Fibroblast of the aortic adventitia (primary cell): Measurements from ENCODE around the gene ZNF469. TPM values are rescaled to one million over a fixed set of nuclear protein-coding genes. Genes with fewer than 3 reads are reported as not detected.

Experiments
- DNase-seq: peaks from one replicate; pipeline ENCODE4 v3.0.0-alpha.2; 2010; ENCODE audit warnings: low read depth
- H3K4me3 ChIP-seq: 2 replicates; pipeline ENCODE4 v1.5.1; 2011; ENCODE audit warnings: low read depth, mild to moderate bottlenecking, control low read depth, low read length, moderate library complexity
- total RNA-seq: library from RNA; depleted of rRNA; stranded (reverse); fragments of >200 nt; gene quantifications from 2 replicates; pipeline ENCODE4 v1.2.3, GENCODE V29; 2012; ENCODE audit warnings: low replicate concordance
- TF ChIP-seq, protein P1 (sequence below): IDR thresholded peaks from 2 replicates; pipeline ENCODE4 v1.5.1; 2011; ENCODE audit warnings: mild to moderate bottlenecking, low read length, control low read depth, inconsistent platforms; ENCODE audit not compliant: insufficient read depth

Gene ZNF469
- total RNA-seq, 1 donor = 7.0 TPM

- H3K4me3 ChIP-seq = no peak overlapping the region
- peak; percentile 31 for DNase-seq
- TF ChIP-seq, protein P1, sequence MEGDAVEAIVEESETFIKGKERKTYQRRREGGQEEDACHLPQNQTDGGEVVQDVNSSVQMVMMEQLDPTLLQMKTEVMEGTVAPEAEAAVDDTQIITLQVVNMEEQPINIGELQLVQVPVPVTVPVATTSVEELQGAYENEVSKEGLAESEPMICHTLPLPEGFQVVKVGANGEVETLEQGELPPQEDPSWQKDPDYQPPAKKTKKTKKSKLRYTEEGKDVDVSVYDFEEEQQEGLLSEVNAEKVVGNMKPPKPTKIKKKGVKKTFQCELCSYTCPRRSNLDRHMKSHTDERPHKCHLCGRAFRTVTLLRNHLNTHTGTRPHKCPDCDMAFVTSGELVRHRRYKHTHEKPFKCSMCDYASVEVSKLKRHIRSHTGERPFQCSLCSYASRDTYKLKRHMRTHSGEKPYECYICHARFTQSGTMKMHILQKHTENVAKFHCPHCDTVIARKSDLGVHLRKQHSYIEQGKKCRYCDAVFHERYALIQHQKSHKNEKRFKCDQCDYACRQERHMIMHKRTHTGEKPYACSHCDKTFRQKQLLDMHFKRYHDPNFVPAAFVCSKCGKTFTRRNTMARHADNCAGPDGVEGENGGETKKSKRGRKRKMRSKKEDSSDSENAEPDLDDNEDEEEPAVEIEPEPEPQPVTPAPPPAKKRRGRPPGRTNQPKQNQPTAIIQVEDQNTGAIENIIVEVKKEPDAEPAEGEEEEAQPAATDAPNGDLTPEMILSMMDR = no peak
Observed at GRCh38 chr16:88389621-88390160, 6.9 kb downstream of the ZNF469 start.

GRCh38 chr16:88390265-88390664 is 7.5 kb downstream of the ZNF469 start:
- TF ChIP-seq, protein P1 = no peak
- no peak for DNase-seq
- H3K4me3 ChIP-seq = no peak overlapping the region

GRCh38 chr16:88390735-88391134 is 8.0 kb downstream of the ZNF469 start:
- DNase-seq = no peak
- TF ChIP-seq, protein P1 = no peak

DNA sequence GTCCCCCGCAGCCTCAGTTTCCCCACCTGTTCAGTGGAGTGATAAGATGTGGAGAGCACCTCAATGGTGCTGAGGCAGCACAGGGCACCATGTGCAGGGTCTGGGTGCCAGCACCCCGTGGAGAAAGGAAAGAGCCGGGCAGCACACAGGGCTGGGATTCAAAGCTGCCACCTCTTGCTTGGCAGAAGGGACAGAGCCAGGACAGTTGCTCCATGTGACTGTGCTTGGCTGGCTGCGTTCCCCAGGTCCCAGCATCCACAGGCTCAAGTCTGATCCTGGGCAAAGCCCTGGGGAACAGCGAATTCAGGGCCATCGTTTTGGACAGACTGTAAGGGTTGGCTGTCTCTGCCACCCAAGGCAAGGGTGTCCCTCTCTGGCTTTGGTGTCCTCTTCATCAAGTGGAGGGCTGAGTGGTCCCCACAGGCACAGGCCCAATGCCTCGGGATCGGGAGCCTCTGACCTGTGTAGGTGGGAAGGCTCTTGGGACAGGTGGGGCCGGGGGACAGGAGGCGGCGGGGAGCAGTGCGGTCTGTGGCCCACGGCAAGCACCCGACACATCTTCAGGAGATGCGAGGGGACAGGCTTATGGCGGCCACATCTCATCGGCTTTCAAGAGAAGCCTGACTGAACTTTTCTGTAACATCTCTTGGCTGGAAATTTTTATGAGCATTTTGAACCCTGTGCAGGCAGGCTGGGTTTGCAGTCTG is 8.5 kb downstream of the ZNF469 start:
- no peak for DNase-seq
- no peak overlapping the region for H3K4me3 ChIP-seq
- TF ChIP-seq, protein P1 = no peak

More at GRCh38 chr16:88390735-88391134, 8.0 kb downstream of the ZNF469 start:
- no peak overlapping the region for H3K4me3 ChIP-seq

- DNase-seq = no peak
- TF ChIP-seq, protein P1 = no peak
- no peak overlapping the region for H3K4me3 ChIP-seq
Observed at GRCh38 chr16:88392111-88392510, 9.4 kb downstream of the ZNF469 start.

GRCh38 chr16:88392616-88393015 is 9.9 kb downstream of the ZNF469 start:
- no peak overlapping the region for H3K4me3 ChIP-seq
- TF ChIP-seq, protein P1 = no peak
- no peak for DNase-seq
